SH-SY5Y (cell line): ENCODE results near the gene HSPA12B.

ENCODE experiments used
- GATA2 ChIP-seq: IDR thresholded peaks from 2 replicates; pipeline ENCODE4 v1.6.1; 2011; ENCODE audit warnings: mild to moderate bottlenecking, low read depth, low read length
- GATA3 ChIP-seq: IDR thresholded peaks from 2 replicates; pipeline ENCODE4 v1.6.1; 2011; ENCODE audit warnings: low read depth, mild to moderate bottlenecking, low read length, moderate library complexity

The HSPA12B gene, protein sequence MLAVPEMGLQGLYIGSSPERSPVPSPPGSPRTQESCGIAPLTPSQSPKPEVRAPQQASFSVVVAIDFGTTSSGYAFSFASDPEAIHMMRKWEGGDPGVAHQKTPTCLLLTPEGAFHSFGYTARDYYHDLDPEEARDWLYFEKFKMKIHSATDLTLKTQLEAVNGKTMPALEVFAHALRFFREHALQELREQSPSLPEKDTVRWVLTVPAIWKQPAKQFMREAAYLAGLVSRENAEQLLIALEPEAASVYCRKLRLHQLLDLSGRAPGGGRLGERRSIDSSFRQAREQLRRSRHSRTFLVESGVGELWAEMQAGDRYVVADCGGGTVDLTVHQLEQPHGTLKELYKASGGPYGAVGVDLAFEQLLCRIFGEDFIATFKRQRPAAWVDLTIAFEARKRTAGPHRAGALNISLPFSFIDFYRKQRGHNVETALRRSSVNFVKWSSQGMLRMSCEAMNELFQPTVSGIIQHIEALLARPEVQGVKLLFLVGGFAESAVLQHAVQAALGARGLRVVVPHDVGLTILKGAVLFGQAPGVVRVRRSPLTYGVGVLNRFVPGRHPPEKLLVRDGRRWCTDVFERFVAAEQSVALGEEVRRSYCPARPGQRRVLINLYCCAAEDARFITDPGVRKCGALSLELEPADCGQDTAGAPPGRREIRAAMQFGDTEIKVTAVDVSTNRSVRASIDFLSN

DNA sequence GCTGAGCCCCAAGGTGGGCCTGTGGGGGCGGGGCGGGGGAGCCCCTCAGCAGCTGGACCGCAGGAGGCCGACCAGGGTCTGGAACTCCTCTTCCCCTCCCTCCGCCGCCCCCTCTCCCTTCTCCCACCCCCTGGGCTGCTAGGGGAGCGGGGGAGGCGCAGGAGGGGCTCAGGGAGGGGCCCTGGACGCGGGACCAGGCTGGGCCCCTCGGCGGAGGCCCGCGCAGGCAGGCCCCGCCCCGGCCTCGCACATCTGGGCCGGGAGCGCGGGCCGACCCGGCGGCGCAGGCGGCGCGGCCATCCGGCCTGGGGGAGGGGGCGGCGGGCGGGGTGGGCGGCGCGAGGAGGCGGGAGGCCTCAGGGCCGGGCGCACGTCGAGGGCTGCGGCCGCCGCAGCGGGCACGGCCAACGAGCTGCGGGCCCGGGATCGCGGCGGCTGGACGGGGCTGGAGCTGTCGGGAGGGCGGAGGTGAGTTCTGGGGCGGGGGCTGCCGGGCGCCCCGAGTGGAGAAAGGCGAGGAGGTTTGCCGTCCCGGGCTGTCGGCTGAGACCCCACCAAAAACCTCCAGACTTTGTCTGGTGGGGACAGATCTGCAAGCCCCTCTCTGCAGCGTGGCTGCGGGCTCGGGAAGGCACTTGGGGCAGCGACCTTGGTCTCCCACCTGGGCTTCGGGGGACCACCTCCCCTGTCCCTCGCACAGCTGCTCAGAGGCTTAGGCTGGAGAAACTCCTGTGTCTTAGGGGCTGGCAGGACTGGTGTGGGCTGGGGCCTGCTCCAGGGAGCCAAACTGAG, at the start of gene HSPA12B:
Gene HSPA12B (plus strand): TSS at position 359 of the 792 bp plus-strand sequence. CDS start 5,990 bp downstream, outside the sequence.
- no peak for TF ChIP-seq GATA2
- TF ChIP-seq GATA3 = no peak

DNA sequence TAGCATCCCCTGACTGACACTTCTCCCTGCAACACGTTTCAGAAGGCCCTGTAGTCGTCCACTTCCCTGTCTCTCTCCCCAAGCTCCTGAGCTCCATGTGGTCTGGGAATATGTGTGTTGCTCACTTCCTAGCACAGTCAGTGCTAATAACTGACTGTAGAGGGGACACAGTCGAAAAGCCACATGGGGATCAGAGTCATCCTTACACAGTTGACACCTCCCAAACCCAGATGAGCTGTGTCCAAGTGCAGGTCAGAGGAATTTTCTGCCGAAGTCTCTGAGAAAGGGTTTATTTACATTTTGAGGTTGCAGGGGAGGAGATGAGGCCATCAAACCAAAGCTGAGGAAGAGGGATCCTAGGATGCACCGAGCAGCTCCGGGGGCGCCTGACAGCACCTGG, 47.1 kb upstream of the HSPA12B start:
- TF ChIP-seq GATA2 (no peak), GATA3 (no peak)

DNA sequence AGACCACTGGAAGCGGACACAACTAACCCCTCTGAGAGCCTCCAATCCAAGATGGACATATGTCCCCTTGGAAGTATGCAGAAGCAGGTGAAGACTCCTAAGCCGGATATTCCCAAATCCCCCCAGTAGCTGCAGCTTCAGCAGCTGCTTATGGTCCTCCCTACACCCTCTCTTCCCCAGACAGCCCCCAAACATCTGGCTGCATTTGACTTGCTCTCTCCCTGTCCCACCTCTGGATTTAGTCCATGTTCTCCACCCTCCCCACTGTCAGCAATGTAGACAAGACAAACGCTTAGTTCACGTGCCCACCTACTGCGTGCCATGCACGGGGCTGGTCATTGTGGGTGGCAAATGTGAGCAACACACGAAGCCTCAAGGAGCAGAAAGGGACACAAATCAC, 46.1 kb upstream of the HSPA12B start:
- TF ChIP-seq GATA2 (no peak), GATA3 (no peak)

DNA sequence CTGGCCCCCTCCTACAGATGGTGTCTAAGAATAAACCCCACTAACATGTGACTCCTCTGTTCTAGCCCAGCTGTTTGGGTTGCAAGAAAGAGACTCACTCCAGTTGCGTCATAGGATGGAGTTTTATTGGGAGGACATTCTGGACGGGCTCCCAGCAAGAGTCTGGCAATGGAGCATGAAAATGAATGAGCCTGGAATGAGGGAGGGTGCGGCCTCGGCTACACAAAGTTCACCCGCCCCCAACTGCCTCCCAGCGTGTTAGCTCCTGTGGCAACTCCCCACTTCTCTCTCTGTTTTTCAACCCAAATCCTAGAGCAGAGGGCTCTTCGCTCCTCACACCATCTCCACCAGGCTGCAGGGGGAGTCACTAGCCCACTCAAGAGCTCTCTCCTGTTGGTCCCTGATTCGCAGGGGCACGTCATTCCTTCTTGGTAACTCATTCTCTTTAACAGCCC, 45.6 kb upstream of the HSPA12B start:
- TF ChIP-seq GATA2 (no peak), GATA3 (no peak)

DNA sequence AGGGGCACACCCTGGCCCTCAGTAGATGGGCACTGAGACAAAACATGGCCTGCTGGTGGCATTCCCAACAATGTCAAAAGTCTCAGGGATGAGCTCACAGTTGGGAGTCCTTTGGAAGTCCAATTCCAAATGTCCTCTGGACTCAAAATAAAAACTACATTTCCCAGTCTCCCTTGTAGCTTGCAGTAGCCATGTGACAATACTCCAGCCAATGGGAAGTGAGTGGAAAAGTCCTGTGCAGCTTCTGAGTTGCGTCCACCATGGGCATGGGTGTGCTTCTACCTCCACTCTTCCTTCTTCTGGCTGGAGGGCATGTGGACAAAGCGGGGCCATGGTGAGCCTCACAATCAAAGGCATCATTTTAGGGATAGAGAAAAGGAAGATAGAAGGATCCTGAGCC, 44.8 kb upstream of the HSPA12B start:
- TF ChIP-seq GATA2 (no peak), GATA3 (no peak)

DNA sequence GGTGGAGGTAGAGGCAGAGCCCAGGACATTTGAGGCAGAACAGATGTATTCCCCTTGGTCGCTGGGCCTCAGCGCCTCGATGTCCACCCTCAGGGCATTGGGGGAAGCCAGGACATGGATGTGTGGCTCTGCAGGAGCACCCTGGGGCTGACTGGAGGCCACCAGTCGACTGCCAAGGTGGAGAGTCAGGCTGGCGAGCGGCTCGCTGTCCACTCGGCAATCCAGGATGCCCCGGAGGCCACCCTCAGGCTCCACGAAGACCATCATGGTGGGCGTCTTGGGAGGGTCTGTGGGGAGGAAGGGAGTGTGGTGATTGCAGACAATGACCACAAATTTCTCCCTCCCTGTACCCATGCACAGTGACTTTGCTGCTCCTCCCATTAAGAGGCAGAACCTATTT, 42.5 kb upstream of the HSPA12B start:
- no peak for TF ChIP-seq GATA2

DNA sequence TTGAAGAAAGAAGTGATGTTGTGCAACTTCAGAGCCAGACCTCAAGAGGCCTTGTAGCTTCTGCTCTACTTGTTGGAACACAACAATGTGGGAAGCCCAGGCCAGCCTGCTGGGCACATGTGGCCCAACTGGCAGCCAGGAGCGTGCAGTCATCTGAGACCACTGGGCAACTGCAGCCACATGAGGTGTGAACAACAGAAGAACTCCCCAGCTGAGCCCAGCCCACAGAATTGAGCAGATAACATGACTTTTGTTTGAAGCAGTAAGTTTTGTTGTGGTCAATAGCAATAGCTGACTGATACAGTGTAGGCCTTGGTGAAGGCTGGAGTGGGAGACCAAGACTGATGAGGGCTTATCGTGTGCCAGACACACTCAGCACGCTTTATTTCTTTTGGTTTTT, 42.1 kb upstream of the HSPA12B start:
- TF ChIP-seq GATA3 = no peak
- no peak for TF ChIP-seq GATA2

DNA sequence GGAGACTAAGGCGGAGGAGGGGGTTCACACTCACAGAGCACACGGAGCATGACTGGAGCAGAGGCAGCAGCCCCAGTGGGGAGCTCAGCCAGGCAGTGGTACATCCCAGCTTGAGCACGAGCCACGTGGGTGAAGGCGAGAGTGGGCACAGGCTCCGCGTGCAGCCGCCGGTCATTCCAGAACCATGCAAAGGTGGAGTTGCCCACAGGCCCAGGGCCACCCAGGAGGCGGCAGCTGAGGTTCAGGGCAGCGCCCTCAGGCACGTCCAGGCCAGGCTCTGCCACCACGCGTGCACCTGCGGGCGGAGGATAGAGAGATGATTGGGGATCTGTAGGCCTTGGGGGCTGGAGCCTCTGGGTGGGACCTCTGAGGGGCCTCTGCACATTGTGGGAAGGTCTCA, 41.2 kb upstream of the HSPA12B start:
- no peak for TF ChIP-seq GATA3
- TF ChIP-seq GATA2 = no peak

DNA sequence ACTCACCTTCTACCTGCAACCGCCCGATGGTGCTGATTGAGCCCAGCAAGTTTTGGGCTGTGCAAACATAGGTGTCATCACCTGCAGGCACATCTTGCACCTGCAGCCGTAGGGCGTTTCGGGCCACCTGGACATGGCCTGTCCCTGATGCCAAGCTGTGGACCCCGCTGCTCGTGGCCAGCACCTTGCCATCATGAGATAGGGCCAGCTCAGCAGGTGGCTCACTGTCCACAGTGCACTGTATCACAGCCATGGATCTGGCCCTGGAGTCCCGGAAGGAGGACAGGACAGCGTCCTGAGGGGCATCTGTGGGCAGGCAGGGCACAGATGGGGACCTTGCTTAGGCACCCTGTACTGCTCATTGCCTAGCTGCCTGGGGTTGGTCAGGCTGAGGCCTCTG, 40.6 kb upstream of the HSPA12B start:
- TF ChIP-seq GATA3 (no peak), GATA2 (no peak)

DNA sequence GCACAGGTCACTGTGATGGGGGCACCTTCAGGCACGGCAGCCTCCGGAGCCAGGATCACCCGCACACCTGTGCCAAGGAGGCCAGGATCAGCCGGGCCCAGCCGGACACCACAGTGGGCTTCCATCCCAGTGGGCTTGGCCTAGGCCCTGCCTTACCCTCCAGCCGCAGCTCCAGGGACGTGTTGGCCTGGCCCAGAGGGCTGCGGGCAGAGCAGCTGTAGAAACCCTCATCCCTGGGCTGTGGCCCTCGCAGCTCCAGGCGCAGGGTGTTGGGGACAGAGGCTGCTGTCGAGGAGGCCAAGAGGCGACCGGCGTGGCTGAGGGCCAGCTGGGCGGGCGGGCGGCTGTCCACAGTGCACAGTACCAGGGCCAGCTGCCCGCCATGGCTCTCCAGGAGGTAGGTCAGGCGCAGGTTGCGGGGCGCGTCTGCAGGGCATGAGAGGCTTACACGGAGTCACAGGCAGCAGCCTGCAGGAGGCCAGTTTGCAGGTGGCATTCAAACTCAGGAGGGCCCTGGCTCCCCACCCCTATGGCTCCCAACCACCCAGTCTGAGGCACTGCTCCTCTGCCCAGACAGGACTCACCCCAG, 39.7 kb upstream of the HSPA12B start:
- TF ChIP-seq GATA2 = no peak
- no peak for TF ChIP-seq GATA3

DNA sequence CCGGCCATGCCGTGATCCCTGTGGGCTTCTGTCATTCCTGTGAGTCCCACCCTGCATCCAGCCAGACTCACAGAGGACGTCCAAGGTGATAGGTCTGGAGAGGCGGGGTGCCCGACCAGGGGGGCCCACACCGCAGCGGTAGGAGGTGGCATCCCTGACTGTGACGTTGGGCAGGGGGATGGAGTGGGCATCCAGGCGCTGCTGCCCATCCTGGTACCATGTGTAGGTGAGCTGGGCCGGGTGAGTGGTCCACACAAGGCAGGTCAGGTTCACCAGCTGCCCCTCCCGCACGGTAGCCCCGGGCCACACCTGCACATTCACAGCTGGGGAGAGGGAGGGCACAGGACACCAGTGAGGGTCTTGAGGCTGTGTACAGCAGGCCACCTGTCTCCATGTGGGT, 39.1 kb upstream of the HSPA12B start:
- TF ChIP-seq GATA3 (no peak), GATA2 (no peak)

DNA sequence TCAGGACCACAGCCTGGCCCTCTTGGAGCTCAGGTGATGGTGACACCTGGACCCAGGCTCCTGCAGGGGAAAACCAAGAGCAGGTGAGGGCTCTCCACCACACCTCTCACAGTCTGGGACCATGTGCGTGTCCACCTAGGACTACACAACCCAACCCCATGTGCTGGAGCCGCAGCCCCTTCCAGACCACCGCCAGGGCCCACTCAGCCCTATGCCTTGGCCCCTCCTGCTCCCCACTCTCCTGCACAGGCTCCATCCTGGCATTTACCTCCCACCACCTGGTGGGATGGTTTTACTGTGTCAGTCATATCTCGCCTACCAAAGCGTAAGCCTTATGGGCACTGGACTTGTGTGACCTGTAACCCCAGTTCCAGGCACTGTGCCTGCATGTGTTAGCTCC, 37.6 kb upstream of the HSPA12B start:
- no peak for TF ChIP-seq GATA2
- TF ChIP-seq GATA3 = no peak

DNA sequence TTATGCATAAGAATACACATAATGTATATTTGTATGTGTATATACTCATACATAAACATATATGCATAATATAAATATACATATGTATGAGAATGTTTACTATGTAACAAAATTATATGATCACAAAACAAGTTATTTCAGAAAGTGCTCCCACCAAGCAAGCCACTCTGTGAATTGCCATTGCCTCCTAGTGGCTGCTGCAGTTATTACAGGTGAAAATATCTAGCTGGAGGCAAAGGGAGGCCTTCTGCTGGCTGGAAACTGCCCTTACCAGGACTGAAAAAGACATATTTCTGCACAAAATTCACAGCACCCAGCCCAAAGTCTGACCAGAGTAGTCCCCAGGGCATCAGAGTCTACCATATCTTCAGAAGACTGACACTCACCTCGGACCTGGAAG, 36.3 kb upstream of the HSPA12B start:
- no peak for TF ChIP-seq GATA2
- no peak for TF ChIP-seq GATA3
